Measurements from ENCODE around the gene RBBP5.
A peak's percentile ranks its signal among the peaks of the same experiment; 100 is the strongest.

The RBBP5 gene

DNA sequence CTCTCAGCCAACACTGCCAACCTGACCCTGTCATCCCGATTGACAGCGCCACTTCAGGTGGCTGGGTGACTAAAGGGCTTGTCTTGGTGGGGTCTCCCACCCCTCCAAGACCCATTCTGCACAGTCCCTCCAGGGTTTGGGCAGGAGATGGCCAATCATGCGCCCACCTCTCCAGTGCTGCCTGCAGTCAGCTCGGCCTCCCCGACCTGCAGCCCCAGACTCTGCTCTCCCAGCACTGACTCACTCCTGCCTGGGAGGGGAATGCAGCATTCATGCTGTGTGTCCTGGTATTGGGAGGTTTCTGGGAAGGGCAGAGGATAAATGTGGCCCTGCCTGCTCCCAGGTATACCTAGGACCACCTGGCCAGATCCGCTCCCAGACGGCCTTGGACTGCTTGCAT lies 47.3 kb downstream of the RBBP5 start:
- DNase-seq (ENCODE audit: low read depth): no peak

DNA sequence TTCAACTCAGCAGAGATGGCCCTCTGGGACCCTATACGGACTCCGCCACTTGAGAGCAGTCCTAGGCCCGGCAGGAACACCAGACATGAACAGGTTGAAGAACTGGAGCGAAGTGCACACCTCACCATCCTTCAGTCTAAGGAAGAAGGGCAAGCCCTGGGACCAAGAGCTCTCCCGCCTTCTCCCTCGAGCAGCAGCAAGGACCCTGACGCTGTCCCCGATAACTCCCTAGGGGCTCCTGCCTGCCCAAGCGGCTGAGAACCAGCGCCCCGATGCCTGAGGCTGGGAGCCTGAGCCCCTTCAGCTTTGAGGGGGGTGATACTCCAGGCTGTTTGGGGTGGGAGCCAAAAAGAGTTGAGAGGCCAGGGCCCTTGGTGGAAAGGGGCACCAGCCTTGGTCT lies 47.7 kb downstream of the RBBP5 start:
- DNase-seq (ENCODE audit: low read depth): no peak

DNA sequence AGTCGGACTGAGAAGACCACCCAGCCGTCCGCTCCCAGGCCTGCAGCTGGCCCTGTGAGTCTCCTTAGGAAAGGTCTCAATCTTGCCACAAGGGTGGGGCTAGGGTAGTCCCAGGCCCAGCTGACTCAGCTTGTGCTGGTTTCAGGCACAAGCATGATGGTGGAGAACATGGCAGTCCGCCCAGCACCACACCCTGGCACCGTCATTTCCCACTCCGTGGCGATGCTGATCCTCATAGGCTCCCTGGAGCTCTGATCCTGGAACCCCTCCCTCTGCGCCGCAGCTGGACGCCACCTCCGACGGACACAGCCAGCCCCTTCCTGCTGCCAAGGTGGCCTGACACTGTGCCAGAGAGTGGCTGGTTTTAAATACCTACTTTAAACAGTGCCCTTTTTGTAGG lies 48.3 kb downstream of the RBBP5 start:
- DNase-seq (ENCODE audit: low read depth): no peak

DNA sequence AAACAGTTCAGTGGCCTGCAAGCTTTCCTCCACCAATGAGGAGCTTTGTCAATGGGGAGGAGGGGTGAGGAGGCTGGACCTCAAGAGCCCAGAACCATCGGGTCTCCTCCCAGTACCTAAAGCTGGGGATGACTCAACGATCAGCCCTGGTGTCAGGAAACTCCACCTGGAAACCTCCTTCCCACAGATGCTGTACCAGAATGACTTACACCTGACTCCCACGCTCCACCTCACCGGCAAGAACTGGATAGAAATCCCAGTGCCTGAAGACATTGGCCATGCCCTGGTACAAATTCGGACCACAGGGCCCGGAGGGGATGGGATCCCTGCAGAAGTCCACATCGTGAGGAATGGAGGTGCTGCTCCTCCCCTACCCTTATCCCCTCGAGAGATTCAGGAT lies 48.9 kb downstream of the RBBP5 start:
- no peak for DNase-seq (ENCODE audit: low read depth)

DNA sequence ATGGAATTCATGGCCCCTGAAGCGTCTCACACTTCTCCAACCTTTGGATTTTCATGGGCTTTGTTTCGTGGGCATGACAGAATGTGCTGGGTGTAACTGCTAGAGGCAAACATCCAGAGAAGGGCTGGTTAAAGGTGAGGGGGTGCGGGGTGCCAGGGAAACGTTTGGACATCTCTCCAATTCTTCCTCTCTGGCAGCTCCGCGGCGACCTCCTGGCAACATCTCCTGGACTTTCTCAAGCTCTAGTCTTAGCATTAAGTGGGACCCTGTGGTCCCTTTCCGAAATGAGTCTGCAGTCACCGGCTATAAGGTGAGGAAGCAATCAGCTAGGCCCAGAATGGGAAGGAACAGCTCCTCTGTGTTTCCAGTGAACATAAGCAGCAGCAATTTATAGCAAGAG lies 49.5 kb downstream of the RBBP5 start:
- DNase-seq (ENCODE audit: low read depth): no peak

DNA sequence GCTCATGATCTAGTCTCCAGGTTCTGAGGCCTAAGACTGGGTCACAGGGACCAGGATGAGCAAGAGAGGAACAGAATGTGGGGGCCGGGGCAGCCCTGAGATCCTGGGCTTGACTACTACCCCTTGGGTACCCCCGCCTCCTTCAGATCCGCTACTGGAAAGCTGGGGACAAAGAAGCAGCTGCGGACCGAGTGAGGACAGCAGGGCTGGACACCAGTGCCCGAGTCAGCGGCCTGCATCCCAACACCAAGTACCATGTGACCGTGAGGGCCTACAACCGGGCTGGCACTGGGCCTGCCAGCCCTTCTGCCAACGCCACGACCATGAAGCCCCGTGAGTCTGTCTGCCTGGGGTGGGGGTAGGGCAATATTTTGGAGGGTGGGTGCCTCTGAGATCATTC lies 50.0 kb downstream of the RBBP5 start:
- no peak for DNase-seq (ENCODE audit: low read depth)

DNA sequence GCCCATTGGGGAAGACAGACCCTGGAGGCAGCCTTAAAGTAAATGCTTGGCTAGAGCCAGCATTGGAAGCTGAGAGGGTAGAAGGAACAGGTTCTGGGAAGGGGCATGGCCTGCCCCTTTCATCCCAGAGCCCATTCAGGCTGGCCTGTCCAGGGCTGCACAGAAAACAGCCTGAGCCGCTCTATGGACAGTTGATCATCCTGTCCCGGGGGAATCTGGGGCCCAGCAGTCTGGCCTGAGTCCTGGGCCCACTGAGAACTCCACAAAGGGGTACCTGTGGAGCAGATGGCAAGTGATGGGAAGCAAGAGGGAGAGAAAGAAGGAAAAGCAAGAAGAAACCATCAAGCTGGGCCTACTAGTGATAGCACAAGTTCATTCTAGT lies 50.8 kb downstream of the RBBP5 start:
- no peak for DNase-seq (ENCODE audit: low read depth)

DNA sequence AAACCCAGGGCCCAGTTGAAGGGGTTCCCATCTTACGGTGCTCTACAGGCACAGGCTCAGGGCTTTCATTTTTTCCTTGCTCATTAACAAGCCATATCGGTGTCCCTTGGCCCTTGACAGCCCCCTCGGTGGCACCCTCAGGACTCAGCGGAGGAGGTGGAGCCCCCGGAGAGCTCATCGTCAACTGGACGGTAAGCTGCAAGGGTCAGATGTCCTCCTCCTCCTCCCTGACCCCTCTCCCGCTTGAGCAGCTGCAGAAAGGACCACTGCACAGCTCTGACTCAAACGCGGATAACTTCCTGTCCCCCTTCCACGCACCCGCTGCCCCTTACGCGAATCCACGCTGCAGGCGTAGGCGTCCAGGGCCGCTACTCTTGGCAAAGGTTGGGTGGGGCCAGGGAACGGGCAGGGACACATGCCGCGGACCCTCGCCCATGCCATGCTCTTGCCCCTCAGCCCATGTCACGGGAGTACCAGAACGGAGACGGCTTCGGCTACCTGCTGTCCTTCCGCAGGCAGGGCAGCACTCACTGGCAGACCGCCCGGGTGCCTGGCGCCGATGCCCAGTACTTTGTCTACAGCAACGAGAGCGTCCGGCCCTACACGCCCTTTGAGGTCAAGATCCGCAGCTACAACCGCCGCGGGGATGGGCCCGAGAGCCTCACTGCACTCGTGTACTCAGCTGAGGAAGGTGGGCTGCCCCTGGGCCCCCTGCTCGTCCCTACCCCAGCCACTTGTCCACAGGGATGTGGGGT lies 52.2 kb downstream of the RBBP5 start:
- DNase-seq (ENCODE audit: low read depth): no peak

DNA sequence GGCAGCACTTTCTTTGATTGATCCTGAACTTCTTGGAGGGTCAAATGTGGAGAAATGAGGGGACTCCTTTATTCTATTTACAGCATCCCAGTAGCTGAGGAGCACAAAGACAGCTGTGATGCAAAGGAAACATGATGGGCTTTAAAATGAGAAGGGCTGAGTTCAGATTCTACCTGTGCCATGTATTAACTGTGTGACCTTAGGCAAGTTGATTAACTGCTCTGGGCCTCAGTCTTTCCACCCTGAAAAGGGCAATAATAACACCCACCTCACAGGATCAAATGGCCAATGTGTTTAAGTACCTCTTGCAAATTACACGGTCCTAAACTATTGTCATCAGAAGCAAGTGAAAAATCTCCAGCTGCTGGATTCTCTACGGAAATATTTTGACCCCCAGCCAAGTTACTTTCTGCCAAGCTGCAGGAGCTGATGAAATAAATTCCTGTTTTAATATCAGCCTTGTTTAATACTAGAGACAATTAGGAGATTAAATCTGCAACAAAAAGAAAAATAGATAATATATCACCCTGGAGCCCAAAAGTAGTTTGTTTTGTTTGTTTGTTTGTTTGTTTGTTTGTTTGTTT lies 53.2 kb downstream of the RBBP5 start:
- peak; percentile 40 for DNase-seq (ENCODE audit: low read depth)

DNA sequence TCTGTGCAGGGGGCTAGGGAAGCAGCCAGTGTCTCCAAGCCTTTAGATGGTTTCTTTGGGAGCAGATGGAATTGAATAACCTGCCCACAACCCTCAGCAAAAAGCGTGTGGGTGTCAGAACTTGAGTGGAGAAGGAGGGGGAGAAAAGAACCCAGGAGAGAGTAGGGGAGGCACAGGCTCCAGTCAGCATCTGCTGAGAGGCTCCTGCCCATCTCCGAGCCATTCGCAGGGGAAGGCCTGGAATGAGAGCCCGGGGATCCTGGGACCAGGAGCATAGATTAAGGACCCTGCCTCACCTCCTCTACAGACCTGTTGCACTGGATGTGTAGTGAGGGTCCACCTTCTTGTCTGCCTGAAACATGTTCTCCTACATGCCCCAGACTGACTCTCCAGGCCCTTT lies 53.8 kb downstream of the RBBP5 start:
- DNase-seq (ENCODE audit: low read depth): no peak

DNA sequence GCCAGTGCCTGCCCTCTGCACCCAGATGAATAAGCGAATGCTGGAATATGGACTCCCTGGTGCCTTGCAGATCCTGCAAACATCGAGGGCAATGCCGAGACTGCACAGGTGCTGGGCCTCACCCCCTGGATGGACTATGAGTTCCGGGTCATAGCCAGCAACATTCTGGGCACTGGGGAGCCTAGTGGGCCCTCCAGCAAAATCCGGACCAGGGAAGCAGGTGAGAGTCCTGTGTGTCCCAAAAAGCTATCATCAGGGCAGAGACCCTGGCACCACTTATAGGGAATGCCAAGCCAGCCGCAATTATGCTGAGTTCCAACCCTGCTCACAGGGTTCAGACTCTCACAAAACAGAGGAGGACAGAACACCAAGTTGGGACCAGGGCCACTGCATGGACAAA lies 54.7 kb downstream of the RBBP5 start:
- DNase-seq (ENCODE audit: low read depth): no peak

DNA sequence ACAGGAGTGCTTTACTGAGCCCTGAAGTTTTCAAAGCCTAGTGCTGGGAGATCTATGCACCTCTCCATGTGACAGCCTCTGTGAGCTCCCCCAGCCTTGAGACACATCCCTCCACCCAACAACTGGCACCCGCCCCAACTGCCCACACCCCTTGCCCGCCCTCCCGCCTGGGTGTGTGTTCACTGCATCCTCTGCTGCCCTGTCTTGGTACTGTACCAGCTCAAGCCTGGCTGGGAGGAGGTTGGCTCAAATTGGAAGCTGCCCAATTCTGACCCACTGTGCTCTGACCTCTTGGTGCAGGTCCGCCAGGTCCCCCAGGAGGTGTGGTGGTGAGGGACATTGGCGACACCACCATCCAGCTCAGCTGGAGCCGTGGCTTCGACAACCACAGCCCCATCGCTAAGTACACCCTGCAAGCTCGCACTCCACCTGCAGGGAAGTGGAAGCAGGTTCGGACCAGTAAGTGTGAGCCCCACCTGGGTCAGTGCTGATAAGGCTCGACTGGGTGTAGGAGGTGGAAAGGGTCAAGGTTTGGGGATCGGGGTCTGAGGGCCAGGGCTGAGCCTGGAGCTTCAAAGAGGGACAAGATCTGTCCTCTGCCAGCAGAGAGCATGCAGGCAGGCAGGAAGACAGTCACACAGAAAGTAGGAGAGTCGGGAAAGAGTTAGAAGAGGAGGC lies 55.5 kb downstream of the RBBP5 start:
- DNase-seq (ENCODE audit: low read depth): no peak

DNA sequence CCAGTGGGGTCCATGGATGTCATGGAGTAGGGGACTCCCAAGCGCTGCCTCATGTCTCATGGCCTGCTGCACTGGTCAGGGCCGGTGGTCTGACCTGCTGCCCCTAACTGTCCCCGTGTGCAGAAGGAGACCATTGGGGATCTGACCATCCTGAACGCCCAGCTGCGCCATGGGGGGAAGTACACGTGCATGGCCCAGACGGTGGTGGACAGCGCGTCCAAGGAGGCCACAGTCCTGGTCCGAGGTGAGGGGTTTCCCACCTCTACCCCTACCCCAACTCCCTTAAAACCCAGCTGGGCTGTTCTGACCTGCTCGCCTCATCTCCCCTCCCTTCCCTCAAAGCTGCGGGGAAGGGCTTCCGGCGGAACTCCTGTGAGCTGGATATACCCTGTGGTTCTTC lies 56.1 kb downstream of the RBBP5 start:
- DNase-seq (ENCODE audit: low read depth): no peak

DNA sequence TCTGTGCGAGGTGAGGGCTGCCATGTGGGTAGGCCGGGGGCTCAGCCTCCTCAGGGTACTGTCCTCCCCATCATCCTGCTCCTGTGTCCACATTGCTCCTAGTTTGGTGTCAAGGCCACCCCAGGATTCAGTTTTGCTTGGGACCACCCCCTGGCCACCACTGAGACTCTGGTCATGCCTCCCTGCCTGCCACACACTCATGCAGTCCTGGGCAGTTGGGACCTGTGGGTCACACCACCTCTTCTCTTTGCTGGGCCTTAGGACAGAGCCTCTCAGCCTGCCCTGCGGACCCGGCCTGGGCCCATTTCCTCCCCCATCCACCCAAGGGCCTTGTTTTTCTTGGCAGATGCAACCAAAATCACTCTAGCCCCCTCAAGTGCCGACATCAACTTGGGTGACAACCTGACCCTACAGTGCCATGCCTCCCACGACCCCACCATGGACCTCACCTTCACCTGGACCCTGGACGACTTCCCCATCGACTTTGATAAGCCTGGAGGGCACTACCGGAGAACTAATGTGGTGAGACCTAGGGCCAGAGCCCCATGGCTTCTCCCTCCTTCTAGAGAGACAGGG lies 56.9 kb downstream of the RBBP5 start:
- no peak for DNase-seq (ENCODE audit: low read depth)

DNA sequence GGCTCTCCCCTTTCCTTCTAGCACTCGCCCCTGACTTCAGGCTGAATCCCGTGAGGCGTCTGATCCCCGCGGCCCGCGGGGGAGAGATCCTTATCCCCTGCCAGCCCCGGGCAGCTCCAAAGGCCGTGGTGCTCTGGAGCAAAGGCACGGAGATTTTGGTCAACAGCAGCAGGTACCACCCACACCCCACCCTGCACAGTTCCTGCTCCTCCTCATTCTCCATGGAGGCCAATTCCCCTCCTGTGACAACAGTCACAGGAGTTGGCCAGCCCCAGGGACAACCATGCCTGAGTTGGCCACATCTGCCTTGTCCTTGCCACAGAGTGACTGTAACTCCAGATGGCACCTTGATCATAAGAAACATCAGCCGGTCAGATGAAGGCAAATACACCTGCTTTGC lies 57.5 kb downstream of the RBBP5 start:
- DNase-seq (ENCODE audit: low read depth): no peak

DNA sequence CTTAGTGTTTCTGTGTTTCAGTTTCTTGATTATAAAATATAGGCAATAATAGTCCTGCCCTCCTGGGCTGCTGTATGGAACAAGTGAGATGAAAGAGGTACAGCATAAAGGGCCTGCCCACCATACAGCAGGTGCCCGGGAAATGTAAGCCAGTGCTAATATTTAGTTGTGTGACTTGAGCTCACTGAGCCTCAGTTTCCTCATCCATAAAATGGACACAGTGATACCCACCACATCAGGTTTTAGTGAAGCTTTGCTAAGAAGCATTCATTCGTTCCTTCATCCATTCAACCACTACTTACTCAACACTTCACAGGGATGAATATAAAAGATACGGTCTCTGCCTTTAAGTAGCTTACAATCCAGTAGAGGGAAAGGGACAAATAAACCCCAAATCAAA lies 58.9 kb downstream of the RBBP5 start:
- no peak for DNase-seq (ENCODE audit: low read depth)

DNA sequence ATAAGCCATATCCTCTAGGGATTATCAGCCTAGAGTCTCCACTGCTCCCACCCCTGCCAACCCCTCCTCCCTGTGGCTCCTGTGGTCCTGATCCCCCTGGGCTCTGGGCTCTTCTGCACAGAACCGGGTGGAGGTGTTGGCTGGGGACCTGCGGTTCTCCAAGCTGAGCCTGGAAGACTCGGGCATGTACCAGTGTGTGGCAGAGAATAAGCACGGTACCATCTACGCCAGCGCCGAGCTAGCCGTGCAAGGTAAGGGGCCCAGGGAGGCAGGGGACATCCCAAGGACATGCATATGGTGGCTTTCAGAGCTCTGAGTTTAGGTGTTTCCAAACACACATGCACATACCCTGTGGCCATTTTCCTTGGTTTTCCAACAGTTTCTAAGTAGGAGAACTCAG lies 59.5 kb downstream of the RBBP5 start:
- DNase-seq (ENCODE audit: low read depth): no peak

DNA sequence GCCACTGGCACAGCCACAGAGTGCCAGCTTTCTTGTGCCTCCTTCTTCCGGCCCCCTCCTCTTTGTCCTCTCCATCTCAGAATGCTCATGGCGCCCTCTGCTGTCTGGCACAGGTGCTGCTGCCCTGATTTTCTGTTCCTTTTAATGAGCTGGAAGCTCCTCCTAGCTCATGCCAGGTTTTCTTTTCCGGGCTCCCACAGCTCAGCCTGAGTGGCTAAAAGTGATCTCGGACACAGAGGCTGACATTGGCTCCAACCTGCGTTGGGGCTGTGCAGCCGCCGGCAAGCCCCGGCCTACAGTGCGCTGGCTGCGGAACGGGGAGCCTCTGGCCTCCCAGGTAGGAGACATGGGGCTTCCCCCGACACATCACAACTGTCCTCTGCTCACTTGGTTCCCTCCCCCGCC lies 60.1 kb downstream of the RBBP5 start:
- DNase-seq (ENCODE audit: low read depth): peak; percentile 77

DNA sequence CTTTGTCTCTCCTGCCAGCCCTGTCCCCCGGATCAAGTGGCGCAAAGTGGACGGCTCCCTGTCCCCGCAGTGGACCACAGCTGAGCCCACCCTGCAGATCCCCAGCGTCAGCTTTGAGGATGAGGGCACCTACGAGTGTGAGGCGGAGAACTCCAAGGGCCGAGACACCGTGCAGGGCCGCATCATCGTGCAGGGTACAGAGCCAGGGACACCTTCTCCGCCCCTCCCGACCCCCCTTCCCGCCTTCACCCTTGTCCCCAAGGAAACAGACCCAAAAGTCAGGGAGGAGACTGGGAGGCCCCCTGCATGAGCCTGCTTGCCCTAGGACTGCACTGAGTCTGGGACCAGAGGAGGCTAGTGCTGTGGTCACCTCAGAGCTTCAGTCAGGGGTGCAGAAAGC lies 60.6 kb downstream of the RBBP5 start:
- DNase-seq (ENCODE audit: low read depth): no peak

DNA sequence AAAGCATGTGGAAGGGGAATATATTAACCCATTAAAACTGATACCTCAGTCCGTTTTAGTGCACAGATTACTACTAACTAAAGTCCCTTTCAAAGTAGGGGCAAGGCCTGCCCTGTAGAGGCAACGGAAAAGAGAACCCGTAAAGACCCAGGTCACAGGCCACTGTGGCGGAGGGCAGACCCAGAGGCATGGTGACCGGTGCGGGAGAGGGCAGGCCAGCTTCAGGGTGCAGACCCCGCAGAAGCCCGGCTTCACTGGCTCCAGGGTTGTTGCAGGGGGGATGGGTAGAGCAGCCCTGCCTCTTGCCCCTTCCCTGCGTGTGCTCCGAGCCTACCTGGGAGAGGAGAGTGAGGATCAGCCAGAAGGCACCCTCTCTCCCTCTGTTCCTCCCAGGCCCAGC lies 61.0 kb downstream of the RBBP5 start:
- DNase-seq (ENCODE audit: low read depth): no peak

DNA sequence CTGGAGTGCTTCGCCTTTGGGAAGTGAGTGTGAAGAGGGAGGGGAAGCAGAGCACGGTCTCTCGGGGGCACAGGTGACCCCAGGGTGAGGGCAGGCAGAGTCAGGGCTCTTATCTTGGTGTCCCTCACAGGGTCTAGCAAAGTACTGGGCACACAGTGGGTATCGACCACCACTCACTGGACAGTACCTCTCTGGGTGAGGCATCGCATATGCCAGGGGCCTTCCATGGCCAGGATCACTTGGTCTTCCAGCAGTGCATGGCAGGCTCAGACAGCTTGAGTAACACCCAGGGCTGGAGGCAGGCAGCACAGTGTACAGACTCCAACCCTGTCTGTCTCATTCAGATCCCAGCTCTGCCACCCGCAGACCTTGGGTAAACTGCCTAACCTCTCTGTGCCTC lies 62.1 kb downstream of the RBBP5 start:
- DNase-seq (ENCODE audit: low read depth): no peak

DNA sequence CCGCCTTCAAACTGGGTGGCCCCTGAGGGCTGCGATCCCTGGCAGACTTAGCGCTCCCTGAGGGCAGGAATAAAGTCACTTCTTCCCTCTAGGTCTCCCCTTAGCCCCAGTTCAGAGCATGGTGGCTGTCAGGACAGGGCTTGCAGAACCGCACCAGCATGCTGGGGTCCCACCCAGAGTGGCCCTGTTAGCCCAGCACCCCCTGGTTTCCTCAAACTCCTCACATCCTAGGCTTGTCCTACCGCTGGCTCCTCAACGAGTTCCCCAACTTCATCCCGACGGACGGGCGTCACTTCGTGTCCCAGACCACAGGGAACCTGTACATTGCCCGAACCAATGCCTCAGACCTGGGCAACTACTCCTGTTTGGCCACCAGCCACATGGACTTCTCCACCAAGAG lies 62.9 kb downstream of the RBBP5 start:
- DNase-seq (ENCODE audit: low read depth): no peak

DNA sequence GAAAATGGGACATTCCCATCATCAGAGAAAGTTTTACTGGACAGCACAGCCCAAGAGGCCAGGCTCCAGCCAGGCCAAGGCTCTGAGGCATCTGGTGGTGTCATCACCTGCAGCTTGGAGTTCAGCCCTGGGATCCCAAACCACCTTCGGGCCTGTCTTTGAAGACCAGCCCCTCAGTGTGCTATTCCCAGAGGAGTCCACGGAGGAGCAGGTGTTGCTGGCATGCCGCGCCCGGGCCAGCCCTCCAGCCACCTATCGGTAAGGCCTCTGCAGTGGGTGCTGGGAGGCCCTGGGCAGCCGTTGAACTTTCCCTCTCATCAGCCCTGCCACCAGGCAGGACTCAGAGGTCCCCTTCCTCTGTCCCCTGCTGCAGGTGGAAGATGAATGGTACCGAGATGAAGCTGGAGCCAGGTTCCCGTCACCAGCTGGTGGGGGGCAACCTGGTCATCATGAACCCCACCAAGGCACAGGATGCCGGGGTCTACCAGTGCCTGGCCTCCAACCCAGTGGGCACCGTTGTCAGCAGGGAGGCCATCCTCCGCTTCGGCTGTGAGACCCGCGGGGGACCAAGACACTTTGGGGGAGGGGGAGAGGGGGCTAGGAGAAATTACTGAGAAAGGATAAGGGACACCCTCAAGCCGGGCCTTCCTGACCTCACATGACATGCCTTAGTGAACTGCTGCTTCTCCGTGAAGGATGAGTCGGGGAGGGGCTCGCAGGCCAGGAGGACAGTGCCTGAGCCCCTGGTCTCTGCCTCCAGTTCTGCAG lies 63.8 kb downstream of the RBBP5 start:
- no peak for DNase-seq (ENCODE audit: low read depth)

Measured in EH (cell line).